Endodermal cell (in vitro differentiated cells): ENCODE measurements around the gene VSTM4. TPM values are rescaled to one million over a fixed set of nuclear protein-coding genes. Genes with fewer than 3 reads are reported as not detected.

Experiments used
- DNase-seq: peaks from one replicate; pipeline ENCODE4 v3.0.0-alpha.2; 2017
- H3K27ac ChIP-seq: 2 replicates; pipeline ENCODE4 v1.5.1; 2013; ENCODE audit warnings: mild to moderate bottlenecking, low read depth, low read length, moderate library complexity
- H3K27me3 ChIP-seq: 2 replicates; pipeline ENCODE4 v1.6.1; 2013; ENCODE audit warnings: mild to moderate bottlenecking, low read length, moderate library complexity; ENCODE audit not compliant: insufficient read depth, control insufficient read depth, poor library complexity, severe bottlenecking
- H3K36me3 ChIP-seq: 2 replicates; pipeline ENCODE4 v1.7.0; 2013; ENCODE audit warnings: mild to moderate bottlenecking, low read length, moderate library complexity; ENCODE audit not compliant: control insufficient read depth, insufficient read depth
- H3K4me1 ChIP-seq: one replicate; pipeline ENCODE4 v1.7.0; 2013; ENCODE audit warnings: low read length; ENCODE audit not compliant: control insufficient read depth, insufficient read depth
- H3K4me3 ChIP-seq: 2 replicates; pipeline ENCODE4 v1.5.1; 2013; ENCODE audit warnings: mild to moderate bottlenecking, low read length, moderate library complexity
- H3K9ac ChIP-seq: 2 replicates; pipeline ENCODE4 v1.6.1; 2013; ENCODE audit warnings: mild to moderate bottlenecking, low read length, moderate library complexity; ENCODE audit not compliant: poor library complexity, severe bottlenecking; ENCODE audit errors: extremely low read depth
- H3K9me3 ChIP-seq: 2 replicates; pipeline ENCODE4 v1.6.1; 2013; ENCODE audit warnings: mild to moderate bottlenecking, low read length, moderate library complexity; ENCODE audit not compliant: control insufficient read depth
- H3K27ac Mint-ChIP-seq: 2 replicates; pipeline ENCODE4 v1.8.0; 2020; ENCODE audit warnings: mixed read lengths
- H3K27me3 Mint-ChIP-seq: 2 replicates; pipeline ENCODE4 v1.8.0; 2021; ENCODE audit warnings: mild to moderate bottlenecking, mixed read lengths; ENCODE audit not compliant: insufficient read depth
- H3K36me3 Mint-ChIP-seq: 2 replicates; pipeline ENCODE4 v1.8.0; 2020; ENCODE audit warnings: low read depth, mixed read lengths
- H3K4me1 Mint-ChIP-seq: 2 replicates; pipeline ENCODE4 v1.8.0; 2020; ENCODE audit warnings: mixed read lengths
- H3K4me3 Mint-ChIP-seq: 2 replicates; pipeline ENCODE4 v1.8.0; 2020; ENCODE audit warnings: mild to moderate bottlenecking, moderate library complexity, mixed read lengths
- H3K9me3 Mint-ChIP-seq: 2 replicates; pipeline ENCODE4 v1.8.0; 2020; ENCODE audit warnings: mild to moderate bottlenecking, mixed read lengths
- CTCF ChIP-seq: fragments of 200-600 bp; sonication (generic); conservative IDR thresholded peaks from 2 replicates; pipeline ENCODE4 v1.5.0; 2021; ENCODE audit warnings: antibody characterized with exemption, mild to moderate bottlenecking
- WGBS, 2 experiments: methylation state at CpG; one replicate each; pipeline versions ENCODE4 v1.1.5 to v1.1.7; 2013; ENCODE audit warnings: missing lambda C conversion rate in 2 of 2, mixed read lengths in 1 of 2; ENCODE audit not compliant: insufficient coverage in 1 of 2, insufficient read length in 1 of 2; 5-methylcytosine and 5-hydroxymethylcytosine counted together
- total RNA-seq, 2 donors: library from RNA; stranded (reverse); fragmentation: NEBNext Ultra II Directional in 1 of 2; extraction: Animal tissue kit (Norgen Biotek cat#: 25700) in 1 of 2; gene quantifications; 2 replicates in 1 of 2; 3 replicates in 1 of 2; pipeline ENCODE4 v1.2.1, GENCODE V29; 2021

Gene VSTM4
- total RNA-seq, 2 donors from 2014 or later = 0.51 to 0.77 TPM

GRCh38 chr10:49079499-49079898 is 35.8 kb downstream of the VSTM4 start:
- no peak overlapping the region for H3K4me3 Mint-ChIP-seq

DNA sequence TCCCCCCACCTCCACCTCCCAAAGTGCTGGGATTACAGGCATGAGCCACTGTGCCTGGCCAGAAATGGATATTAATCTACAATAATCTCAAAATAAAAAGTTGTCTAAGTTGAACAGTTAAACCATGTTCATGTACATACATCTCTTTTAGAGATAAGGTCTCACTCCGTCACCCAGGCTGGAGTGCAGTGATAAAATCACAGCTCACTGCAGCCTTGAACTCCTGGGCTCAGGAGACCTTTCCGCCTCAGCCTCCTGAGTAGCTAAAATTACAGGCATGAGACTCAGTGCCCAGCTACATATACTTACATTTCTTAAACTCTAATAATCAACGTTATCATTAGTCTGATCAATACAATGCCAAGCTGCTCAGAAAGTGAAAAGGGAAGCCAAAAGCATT is 36.2 kb downstream of the VSTM4 start:
- Mint-ChIP-seq H3K4me1 (peaks cover 7% of the 10 kb centered on the region), H3K36me3 (no peaks in the 10 kb centered on the region)

More at GRCh38 chr10:49079499-49079898, 35.8 kb downstream of the VSTM4 start:
- TF ChIP-seq CTCF = no peak
- no peak overlapping the region for H3K9ac ChIP-seq
- Mint-ChIP-seq H3K27ac (no peak overlapping the region), H3K4me1 (peaks cover 7% of the 10 kb centered on the region), H3K27me3 (peaks cover 15% of the 10 kb centered on the region), H3K9me3 (no peaks in the 10 kb centered on the region), H3K36me3 (no peaks in the 10 kb centered on the region)
- no peak for DNase-seq
- peaks cover 8% of the 10 kb centered on the region for H3K27me3 ChIP-seq
- WGBS, 2 experiments = 86% methylated on average over 2 of the region's 3 CpGs; no CpG with 5 or more reads in 1 of the 2 experiments
- H3K27ac ChIP-seq = no peak overlapping the region
- H3K9me3 ChIP-seq = no peaks in the 10 kb centered on the region
- H3K36me3 ChIP-seq = no peaks in the 10 kb centered on the region
- no peaks in the 10 kb centered on the region for H3K4me1 ChIP-seq
- H3K4me3 ChIP-seq = no peak overlapping the region

DNA sequence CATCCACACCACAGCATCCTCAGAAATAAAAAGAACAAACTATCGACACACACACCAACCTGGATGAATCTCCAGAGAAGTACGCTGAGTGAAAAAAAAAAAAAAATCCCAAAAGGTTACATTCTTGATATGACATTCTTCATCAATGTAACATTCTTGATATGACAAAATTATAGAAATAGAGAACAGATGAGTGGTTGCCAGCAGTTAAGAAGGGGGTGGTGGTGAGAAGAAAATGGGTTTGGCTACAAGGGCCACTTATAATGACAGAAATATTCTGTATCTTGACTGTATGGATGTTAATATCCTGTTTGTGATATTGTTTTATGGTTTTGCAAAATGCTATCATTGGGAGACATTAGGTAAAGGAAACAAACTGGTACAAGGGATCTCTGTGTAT is 36.9 kb downstream of the VSTM4 start:
- Mint-ChIP-seq H3K36me3 (no peaks in the 10 kb centered on the region), H3K4me3 (no peak overlapping the region), H3K9me3 (no peaks in the 10 kb centered on the region), H3K4me1 (peaks cover 7% of the 10 kb centered on the region), H3K27ac (no peak overlapping the region), H3K27me3 (peaks cover 15% of the 10 kb centered on the region)
- 100% methylated on average over 2 of the region's 2 CpGs; no CpG with 5 or more reads in 1 of the 2 experiments for WGBS, 2 experiments
- H3K4me1 ChIP-seq = no peaks in the 10 kb centered on the region
- H3K9ac ChIP-seq = no peak overlapping the region
- peaks cover 8% of the 10 kb centered on the region for H3K27me3 ChIP-seq
- DNase-seq = no peak
- no peak overlapping the region for H3K4me3 ChIP-seq
- H3K36me3 ChIP-seq = no peaks in the 10 kb centered on the region
- TF ChIP-seq CTCF = no peak
- H3K9me3 ChIP-seq = no peaks in the 10 kb centered on the region
- H3K27ac ChIP-seq = no peak overlapping the region

More for the DNA sequence above, 36.2 kb downstream of the VSTM4 start:
- Mint-ChIP-seq H3K9me3 (no peaks in the 10 kb centered on the region), H3K27ac (no peak overlapping the region), H3K4me3 (no peak overlapping the region), H3K27me3 (peaks cover 15% of the 10 kb centered on the region)
- TF ChIP-seq CTCF = no peak
- no peak overlapping the region for H3K9ac ChIP-seq
- H3K36me3 ChIP-seq = no peaks in the 10 kb centered on the region
- no peaks in the 10 kb centered on the region for H3K9me3 ChIP-seq
- no peak overlapping the region for H3K27ac ChIP-seq
- WGBS, 2 experiments = 89 to 93% methylated on average over 3 of the region's 3 CpGs
- no peak overlapping the region for H3K4me3 ChIP-seq
- no peaks in the 10 kb centered on the region for H3K4me1 ChIP-seq
- H3K27me3 ChIP-seq = peaks cover 8% of the 10 kb centered on the region
- no peak for DNase-seq
